Stimulated activated memory B cell treated with anti-CD40 and anti-IgM and Interleukin-4, amounts not matched to agents 10 μg/mL and 1 μg/mL and 100 μg/mL, for 72 hours (primary cell): ENCODE data around the gene BABAM2.
A peak's percentile ranks its signal among the peaks of the same experiment; 100 is the strongest.

Experiments
- ATAC-seq: fragments of 150-1000 bp; cut with Tn5 transposase; 2 replicates; pipeline ENCODE4 v1.10.0; 2021
- H3K27ac Mint-ChIP-seq: one replicate; pipeline ENCODE4 v1.8.0; 2022; ENCODE audit warnings: mild to moderate bottlenecking, mixed read lengths
- H3K27me3 Mint-ChIP-seq: one replicate; pipeline ENCODE4 v1.8.0; 2022; ENCODE audit warnings: mixed read lengths
- H3K36me3 Mint-ChIP-seq: one replicate; pipeline ENCODE4 v1.8.0; 2022; ENCODE audit warnings: mixed read lengths
- H3K4me1 Mint-ChIP-seq: one replicate; pipeline ENCODE4 v1.8.0; 2022; ENCODE audit warnings: mixed read lengths
- H3K4me3 Mint-ChIP-seq: one replicate; pipeline ENCODE4 v1.8.0; 2022; ENCODE audit warnings: mild to moderate bottlenecking, moderate library complexity, mixed read lengths
- H3K9me3 Mint-ChIP-seq: one replicate; pipeline ENCODE4 v1.8.0; 2022; ENCODE audit warnings: mixed read lengths

BABAM2 gene

DNA sequence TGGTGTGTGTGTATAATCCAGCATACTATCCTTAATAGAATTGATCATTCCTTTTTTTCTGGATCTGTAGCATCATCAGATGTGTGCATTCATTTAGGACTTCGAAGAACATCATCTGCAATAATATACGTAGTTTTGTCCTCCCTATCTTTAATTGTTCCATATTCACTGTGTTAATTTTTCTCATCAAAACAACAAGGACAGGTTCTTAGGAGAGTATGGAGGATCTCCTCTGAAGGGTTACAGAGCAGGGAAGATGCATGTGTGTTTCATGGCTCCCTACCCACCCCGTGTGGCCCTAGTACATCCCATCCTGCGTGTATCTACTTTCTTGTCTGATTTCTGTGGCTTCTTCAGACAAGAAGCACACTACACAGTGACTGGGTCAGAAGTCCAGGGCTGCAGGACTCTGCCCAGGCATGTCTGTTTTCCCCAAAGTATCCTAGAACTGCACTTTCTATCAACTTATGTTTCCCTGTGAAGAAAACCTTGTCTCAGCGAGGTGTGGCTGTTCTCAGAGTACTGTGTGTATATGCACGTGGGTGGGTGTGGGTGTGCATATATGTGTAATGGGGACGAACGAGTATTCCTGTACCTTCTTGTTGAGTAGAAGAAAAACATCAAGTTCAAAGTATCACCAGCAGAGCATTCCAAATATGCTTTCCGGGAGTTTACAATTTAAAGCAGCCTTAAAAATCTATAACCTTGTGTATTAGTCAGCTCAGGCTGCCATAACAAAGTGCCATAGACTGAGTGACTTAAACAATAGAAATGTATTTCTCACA, 281.8 kb downstream of the BABAM2 start:
- Mint-ChIP-seq H3K27me3 (no peaks in the 10 kb centered on the region), H3K9me3 (peaks cover 7% of the 10 kb centered on the region), H3K27ac (no peak overlapping the region), H3K36me3 (peaks cover 50% of the 10 kb centered on the region), H3K4me3 (no peak overlapping the region), H3K4me1 (no peaks in the 10 kb centered on the region)
- ATAC-seq = no peak

- Mint-ChIP-seq H3K4me1 (no peaks in the 10 kb centered on the region), H3K27ac (no peak overlapping the region), H3K27me3 (no peaks in the 10 kb centered on the region), H3K4me3 (no peak overlapping the region), H3K36me3 (peaks cover 55% of the 10 kb centered on the region), H3K9me3 (peaks cover 13% of the 10 kb centered on the region)
- no peak for ATAC-seq
Measured at GRCh38 chr2:28173377-28173776, 282.8 kb downstream of the BABAM2 start.

DNA sequence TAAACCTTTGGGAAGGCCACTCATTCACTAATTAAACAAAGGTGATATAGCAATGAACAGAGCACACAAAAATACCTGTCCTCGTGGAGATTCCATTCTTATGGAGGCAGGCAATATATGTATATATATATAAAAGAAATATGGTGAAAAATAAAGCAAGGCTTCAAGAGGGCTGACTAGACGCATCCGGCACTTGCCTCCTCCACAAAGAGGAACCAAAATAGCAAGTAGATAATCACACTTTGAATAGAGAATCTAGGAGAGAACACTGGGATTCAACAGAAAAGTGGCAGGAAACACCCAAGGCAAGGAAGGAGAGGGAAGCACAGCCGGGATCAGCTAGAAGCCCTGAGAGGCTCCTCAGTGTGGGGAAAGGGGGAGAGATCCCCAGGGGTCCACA, 283.7 kb downstream of the BABAM2 start:
- H3K4me1 Mint-ChIP-seq = no peaks in the 10 kb centered on the region
- H3K4me3 Mint-ChIP-seq = no peak overlapping the region
- H3K9me3 Mint-ChIP-seq = peaks cover 19% of the 10 kb centered on the region
- H3K27me3 Mint-ChIP-seq = no peaks in the 10 kb centered on the region
- H3K36me3 Mint-ChIP-seq = peaks cover 55% of the 10 kb centered on the region
- ATAC-seq = no peak
- H3K27ac Mint-ChIP-seq = no peak overlapping the region

DNA sequence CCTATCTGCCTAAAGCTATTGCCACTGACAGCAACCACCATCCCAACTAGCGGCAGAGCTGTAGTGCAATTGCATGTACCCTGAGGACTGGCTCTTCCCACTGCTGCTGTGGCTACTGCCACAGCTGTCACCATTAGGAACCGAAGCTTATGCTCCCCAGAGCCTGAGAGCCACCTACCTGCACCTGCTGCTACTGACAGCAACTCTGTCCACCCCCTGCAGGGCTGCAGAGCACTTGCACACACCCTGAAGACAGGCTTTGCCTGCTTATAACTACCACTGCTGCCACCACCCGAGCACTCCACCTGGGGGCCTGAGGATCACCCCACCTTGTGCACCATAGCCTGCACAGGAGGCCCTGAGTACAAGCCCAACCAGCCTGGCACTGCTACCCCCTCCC, 284.5 kb downstream of the BABAM2 start:
- Mint-ChIP-seq H3K27ac (no peak overlapping the region), H3K27me3 (no peaks in the 10 kb centered on the region), H3K4me1 (no peaks in the 10 kb centered on the region), H3K4me3 (no peak overlapping the region), H3K9me3 (peaks cover 19% of the 10 kb centered on the region), H3K36me3 (peaks cover 55% of the 10 kb centered on the region)
- ATAC-seq = no peak

GRCh38 chr2:28178946-28179345, 288.4 kb downstream of the BABAM2 start:
- no peak for ATAC-seq
- H3K36me3 Mint-ChIP-seq = peaks cover 39% of the 10 kb centered on the region
- H3K27ac Mint-ChIP-seq = no peak overlapping the region
- no peaks in the 10 kb centered on the region for H3K4me1 Mint-ChIP-seq
- no peak overlapping the region for H3K4me3 Mint-ChIP-seq
- H3K27me3 Mint-ChIP-seq = no peaks in the 10 kb centered on the region
- peaks cover 22% of the 10 kb centered on the region for H3K9me3 Mint-ChIP-seq

DNA sequence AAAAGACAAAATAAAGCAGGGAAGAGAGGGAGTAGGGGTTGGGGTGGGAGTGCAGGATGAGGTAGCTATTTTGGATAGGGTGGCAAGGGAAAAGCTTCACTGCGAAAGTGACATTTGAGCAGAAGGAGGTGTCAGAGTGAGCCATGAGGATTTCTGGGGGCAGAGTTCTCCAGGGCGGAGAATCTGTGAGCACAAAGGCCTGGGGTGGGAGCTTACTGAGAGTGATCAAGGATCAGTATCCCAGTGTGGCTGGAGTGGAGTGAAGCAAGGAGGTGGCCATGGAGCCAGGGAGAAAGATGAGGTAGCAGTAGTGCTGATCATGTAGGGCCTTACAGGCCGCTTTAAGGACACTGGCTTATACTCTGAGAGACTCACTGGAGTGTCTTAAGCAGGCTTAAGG, 291.3 kb downstream of the BABAM2 start:
- Mint-ChIP-seq H3K4me3 (no peak overlapping the region), H3K27ac (no peak overlapping the region), H3K9me3 (peaks cover 18% of the 10 kb centered on the region), H3K36me3 (peaks cover 29% of the 10 kb centered on the region), H3K4me1 (no peaks in the 10 kb centered on the region), H3K27me3 (no peaks in the 10 kb centered on the region)
- ATAC-seq = no peak

DNA sequence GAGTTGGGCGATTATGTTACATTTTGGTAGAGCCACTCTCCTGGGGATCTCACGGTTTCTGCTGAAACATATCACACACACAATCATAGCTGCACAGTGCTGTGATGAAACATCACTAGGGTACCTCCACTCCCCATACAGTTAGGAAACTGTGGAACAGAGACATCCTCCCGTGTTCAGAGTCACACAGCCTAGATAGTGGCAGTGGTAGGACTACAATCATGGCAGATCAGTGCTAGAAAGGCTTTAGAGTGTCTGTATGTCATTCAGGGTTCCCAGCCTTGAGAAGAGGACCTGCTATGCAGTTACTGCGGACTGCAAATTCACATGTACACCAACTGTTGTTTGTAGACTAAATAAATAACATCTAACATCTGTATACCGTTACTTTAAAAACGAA, 291.8 kb downstream of the BABAM2 start:
- peaks cover 17% of the 10 kb centered on the region for H3K9me3 Mint-ChIP-seq
- H3K27ac Mint-ChIP-seq = no peak overlapping the region
- peaks cover 24% of the 10 kb centered on the region for H3K36me3 Mint-ChIP-seq
- no peaks in the 10 kb centered on the region for H3K4me1 Mint-ChIP-seq
- ATAC-seq = peak; percentile 31
- no peak overlapping the region for H3K4me3 Mint-ChIP-seq
- H3K27me3 Mint-ChIP-seq = no peaks in the 10 kb centered on the region

DNA sequence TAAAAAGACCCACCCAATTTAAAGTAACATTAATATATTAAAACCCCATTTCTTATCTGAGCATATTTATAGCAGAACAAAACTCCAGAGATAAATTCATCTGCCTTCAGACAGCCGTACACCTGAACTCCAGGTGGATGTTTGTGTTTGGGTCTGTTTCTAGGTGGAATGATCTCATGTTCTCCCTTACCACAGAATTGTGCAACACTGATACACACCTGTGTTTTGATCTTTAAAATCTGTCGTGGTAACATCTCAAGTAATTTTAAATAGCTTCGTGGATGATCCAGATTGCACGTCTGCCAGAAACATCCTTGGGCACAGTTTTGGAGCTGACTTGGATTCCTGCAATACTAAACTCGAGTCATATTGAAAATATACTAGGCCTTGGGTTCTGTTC, 294.6 kb downstream of the BABAM2 start:
- Mint-ChIP-seq H3K36me3 (peaks cover 19% of the 10 kb centered on the region), H3K4me1 (no peaks in the 10 kb centered on the region), H3K27ac (no peak overlapping the region), H3K9me3 (peaks cover 5% of the 10 kb centered on the region), H3K4me3 (no peak overlapping the region), H3K27me3 (no peaks in the 10 kb centered on the region)
- no peak for ATAC-seq

DNA sequence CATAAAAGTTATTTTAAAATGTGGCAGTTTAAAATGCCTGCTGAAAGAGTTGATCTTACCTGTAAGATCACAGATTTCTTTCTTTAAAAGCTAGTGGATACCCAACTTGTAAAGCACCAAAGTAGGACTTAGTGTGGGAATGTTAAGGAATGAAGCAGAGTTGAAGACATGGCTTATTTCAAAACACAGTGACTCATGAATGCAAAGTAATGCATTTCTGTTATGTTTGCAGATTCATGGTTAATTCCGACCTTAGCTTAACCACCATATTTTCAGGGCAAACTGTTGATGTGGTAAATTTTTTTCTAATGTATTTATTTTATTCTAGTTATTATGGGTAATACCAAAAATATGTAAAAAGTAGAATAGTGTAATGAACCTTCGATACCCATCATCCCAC, 295.4 kb downstream of the BABAM2 start:
- Mint-ChIP-seq H3K4me1 (no peaks in the 10 kb centered on the region), H3K27me3 (no peaks in the 10 kb centered on the region), H3K9me3 (peaks cover 2% of the 10 kb centered on the region), H3K27ac (no peak overlapping the region), H3K4me3 (no peak overlapping the region), H3K36me3 (peaks cover 19% of the 10 kb centered on the region)
- ATAC-seq = no peak

GRCh38 chr2:28187186-28187585, 296.7 kb downstream of the BABAM2 start:
- H3K9me3 Mint-ChIP-seq = peaks cover 2% of the 10 kb centered on the region
- H3K27me3 Mint-ChIP-seq = no peaks in the 10 kb centered on the region
- H3K27ac Mint-ChIP-seq = no peak overlapping the region
- peaks cover 15% of the 10 kb centered on the region for H3K36me3 Mint-ChIP-seq
- no peaks in the 10 kb centered on the region for H3K4me1 Mint-ChIP-seq
- no peak overlapping the region for H3K4me3 Mint-ChIP-seq
- no peak for ATAC-seq

DNA sequence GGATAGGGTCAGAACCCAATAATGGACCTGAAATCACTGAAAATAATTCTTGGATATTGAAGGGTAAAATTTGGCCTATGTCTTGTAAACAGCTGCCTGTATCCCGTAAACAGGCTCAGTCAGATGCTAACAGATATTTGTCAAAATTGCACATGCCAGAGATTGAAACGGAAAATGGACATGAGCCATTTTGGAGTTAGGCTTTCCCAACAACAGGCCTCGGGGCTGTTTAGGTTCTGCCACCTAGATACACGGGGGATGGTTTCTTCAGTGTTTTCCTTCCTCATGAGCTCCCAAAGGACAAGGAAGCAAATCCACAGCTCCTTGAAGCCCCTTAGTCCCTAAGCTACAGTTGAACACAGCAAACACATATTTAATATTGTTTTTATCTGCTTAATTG, 297.9 kb downstream of the BABAM2 start:
- Mint-ChIP-seq H3K4me3 (no peak overlapping the region), H3K4me1 (no peaks in the 10 kb centered on the region), H3K27me3 (no peaks in the 10 kb centered on the region), H3K9me3 (peaks cover 2% of the 10 kb centered on the region), H3K36me3 (peaks cover 15% of the 10 kb centered on the region), H3K27ac (no peak overlapping the region)
- ATAC-seq = no peak

DNA sequence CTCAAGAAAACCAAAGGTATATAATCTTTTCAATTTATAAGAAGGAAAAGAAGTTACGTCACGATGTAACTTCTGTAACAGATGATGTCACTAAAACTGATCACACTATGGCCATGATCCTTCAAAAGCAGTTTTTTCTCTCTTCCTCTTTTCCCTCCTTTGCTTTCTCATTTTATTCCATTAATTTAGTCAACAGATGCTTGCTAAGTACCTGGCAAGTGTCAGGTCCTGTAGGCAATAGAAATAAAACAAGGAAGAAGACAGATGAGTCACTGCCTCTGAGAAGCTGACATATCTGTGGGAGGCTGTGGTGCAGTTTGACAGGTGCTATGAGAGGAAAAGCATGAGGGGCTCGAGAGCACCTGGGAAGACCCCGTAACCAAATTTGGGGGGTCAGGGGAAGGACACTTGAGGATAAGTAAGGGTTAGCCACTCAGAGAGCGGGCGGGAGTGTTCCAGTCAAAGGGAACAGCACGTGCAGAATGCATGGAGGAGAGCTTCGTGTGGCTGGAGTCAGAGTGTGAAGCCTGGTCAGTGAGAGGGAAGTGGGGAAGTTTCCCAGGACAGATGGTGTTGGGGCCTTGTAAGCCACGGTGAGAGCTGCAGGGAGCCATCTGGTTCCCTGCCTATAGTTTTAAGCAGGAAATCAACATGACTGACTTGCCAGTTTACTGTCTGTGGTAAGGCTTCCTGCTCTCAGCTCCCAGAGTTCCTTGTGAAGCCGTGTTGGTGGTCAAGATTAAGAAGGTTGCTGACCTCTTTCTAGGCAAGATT, 303.3 kb downstream of the BABAM2 start:
- Mint-ChIP-seq H3K36me3 (peaks cover 19% of the 10 kb centered on the region), H3K27me3 (no peaks in the 10 kb centered on the region), H3K4me1 (no peaks in the 10 kb centered on the region), H3K4me3 (no peak overlapping the region), H3K9me3 (no peaks in the 10 kb centered on the region), H3K27ac (no peak overlapping the region)
- ATAC-seq = no peak

- ATAC-seq = no peak
- Mint-ChIP-seq H3K4me1 (no peaks in the 10 kb centered on the region), H3K27ac (no peak overlapping the region), H3K36me3 (peaks cover 47% of the 10 kb centered on the region), H3K27me3 (no peaks in the 10 kb centered on the region), H3K4me3 (no peak overlapping the region), H3K9me3 (no peaks in the 10 kb centered on the region)
Measured at GRCh38 chr2:28199995-28200679, 309.6 kb downstream of the BABAM2 start.

DNA sequence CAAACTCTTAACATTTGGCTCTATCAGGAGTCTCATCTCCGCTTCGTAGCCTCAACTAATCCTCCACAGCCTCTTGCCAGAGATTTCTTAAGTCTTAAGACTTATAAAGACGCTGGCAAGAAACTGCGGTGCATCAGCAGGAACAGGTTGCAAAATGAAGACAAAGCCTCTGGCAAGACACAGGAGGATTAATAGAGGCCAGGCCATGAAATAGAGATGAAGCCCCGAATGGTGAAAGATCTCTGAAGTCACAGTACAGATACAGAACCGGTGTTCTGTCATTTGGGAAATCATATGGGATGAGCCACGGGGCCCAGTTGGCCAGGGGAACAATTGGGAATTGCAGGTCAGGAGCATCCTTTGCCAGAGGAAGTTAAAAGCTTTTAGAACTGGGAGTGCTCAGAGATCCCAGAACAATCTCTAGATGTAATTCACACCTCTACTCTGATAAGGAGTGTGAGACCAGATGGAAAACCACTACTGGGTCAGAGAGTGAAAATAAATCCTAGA, 311.2 kb downstream of the BABAM2 start:
- no peaks in the 10 kb centered on the region for H3K27me3 Mint-ChIP-seq
- no peaks in the 10 kb centered on the region for H3K4me1 Mint-ChIP-seq
- no peak overlapping the region for H3K4me3 Mint-ChIP-seq
- ATAC-seq = no peak
- H3K9me3 Mint-ChIP-seq = no peaks in the 10 kb centered on the region
- H3K36me3 Mint-ChIP-seq = peaks cover 47% of the 10 kb centered on the region
- H3K27ac Mint-ChIP-seq = no peak overlapping the region

DNA sequence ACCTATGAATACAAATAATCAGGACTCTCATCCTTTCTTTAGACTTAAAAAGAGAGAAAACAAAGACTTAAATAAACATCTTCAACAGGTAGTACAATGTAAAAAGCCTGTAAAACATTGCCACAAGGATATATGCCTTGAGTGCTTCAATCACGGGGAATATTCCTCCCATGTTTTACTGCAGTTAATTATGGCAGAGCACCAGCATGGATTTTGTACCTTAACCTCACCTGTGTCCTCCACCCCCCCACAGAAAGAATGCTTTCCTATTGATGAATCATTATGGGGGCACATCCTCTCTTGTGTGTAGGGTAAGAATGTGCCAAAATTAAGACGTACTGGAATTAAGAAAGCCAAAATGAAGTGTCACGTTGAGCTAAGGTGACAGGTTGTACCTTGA, 312.2 kb downstream of the BABAM2 start:
- no peak for ATAC-seq
- H3K9me3 Mint-ChIP-seq = no peaks in the 10 kb centered on the region
- no peak overlapping the region for H3K4me3 Mint-ChIP-seq
- H3K36me3 Mint-ChIP-seq = peaks cover 38% of the 10 kb centered on the region
- H3K4me1 Mint-ChIP-seq = no peaks in the 10 kb centered on the region
- H3K27ac Mint-ChIP-seq = no peak overlapping the region
- no peaks in the 10 kb centered on the region for H3K27me3 Mint-ChIP-seq
